Measurements from ENCODE around the gene NUP210L.

The NUP210L gene

DNA sequence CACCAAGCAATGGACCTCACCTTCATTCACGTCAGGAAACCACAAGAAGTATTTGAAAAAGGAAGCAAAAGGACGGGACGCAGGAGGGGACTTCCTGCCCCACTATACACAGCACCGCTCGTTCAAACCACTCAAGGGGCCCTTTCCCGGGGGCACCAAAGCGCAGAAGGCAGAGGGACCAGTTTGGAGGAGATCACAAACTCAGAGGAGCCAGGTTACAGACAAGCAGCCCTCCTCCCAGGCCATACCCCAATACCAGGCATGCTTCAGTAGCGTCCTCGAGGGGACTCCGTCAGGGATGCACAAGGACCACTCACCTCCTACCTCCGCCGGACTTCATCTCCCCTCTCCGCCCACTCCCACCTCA lies 197.1 kb downstream of the NUP210L start:
- H3K4me3 ChIP-seq (ENCODE audit: low read depth, low read length), result peak overlapping the region; percentile 89
- peaks cover 13% of the 10 kb centered on the region; the same call in 1 of the 2 replicates for H3K4me1 ChIP-seq (ENCODE audit: control insufficient read depth, insufficient read depth, low read length)
- peaks cover 0 to 58% of the 10 kb centered on the region in 2 experiments; a peak in 2 of 3 replicates for H3K36me3 ChIP-seq (ENCODE audit: control insufficient read depth in 2 of 2, insufficient read depth in 1 of 2, low read length in 2 of 2)
- no peaks in the 10 kb centered on the region for H3K9me3 ChIP-seq (ENCODE audit: control insufficient read depth, insufficient read depth, low read depth, low read length)
- ChIA-PET POLR2A (interaction anchor here (1.5 to 2.0 kb wide), 6 partner anchors 9 to 33 kb away, joined by 5 to 32 read pairs (median 13); partner anchors contain the start of genes CREB3L4, DENND4B, JTB and RPS27), CTCF (interaction anchor here (0.6 to 1.4 kb wide), 3 partner anchors 13 to 796 kb away, joined by 3 to 4 read pairs (median 4); partner anchors contain the start of gene RAB13)
- TF ChIP-seq, protein P1, sequence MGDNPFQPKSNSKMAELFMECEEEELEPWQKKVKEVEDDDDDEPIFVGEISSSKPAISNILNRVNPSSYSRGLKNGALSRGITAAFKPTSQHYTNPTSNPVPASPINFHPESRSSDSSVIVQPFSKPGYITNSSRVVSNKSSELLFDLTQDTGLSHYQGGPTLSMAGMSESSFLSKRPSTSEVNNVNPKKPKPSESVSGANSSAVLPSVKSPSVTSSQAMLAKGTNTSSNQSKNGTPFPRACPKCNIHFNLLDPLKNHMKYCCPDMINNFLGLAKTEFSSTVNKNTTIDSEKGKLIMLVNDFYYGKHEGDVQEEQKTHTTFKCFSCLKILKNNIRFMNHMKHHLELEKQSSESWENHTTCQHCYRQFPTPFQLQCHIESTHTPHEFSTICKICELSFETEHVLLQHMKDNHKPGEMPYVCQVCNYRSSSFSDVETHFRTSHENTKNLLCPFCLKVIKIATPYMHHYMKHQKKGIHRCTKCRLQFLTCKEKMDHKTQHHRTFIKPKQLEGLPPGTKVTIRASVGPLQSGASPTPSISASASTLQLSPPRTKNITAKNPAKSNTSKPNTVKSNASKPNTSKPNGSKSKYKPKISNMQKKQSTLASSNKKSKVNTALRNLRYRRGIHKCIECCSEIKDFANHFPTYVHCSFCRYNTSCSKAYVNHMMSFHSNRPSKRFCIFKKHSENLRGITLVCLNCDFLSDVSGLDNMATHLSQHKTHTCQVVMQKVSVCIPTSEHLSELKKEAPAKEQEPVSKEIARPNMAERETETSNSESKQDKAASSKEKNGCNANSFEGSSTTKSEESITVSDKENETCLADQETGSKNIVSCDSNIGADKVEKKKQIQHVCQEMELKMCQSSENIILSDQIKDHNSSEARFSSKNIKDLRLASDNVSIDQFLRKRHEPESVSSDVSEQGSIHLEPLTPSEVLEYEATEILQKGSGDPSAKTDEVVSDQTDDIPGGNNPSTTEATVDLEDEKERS (tag by site-specific recombination; IDR thresholded peaks at IDR 0.05), result no peak
- TF ChIP-seq, protein P2, sequence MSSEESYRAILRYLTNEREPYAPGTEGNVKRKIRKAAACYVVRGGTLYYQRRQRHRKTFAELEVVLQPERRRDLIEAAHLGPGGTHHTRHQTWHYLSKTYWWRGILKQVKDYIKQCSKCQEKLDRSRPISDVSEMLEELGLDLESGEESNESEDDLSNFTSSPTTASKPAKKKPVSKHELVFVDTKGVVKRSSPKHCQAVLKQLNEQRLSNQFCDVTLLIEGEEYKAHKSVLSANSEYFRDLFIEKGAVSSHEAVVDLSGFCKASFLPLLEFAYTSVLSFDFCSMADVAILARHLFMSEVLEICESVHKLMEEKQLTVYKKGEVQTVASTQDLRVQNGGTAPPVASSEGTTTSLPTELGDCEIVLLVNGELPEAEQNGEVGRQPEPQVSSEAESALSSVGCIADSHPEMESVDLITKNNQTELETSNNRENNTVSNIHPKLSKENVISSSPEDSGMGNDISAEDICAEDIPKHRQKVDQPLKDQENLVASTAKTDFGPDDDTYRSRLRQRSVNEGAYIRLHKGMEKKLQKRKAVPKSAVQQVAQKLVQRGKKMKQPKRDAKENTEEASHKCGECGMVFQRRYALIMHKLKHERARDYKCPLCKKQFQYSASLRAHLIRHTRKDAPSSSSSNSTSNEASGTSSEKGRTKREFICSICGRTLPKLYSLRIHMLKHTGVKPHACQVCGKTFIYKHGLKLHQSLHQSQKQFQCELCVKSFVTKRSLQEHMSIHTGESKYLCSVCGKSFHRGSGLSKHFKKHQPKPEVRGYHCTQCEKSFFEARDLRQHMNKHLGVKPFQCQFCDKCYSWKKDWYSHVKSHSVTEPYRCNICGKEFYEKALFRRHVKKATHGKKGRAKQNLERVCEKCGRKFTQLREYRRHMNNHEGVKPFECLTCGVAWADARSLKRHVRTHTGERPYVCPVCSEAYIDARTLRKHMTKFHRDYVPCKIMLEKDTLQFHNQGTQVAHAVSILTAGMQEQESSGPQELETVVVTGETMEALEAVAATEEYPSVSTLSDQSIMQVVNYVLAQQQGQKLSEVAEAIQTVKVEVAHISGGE (tag by site-specific recombination; conservative IDR thresholded peaks at IDR 0.05; ENCODE audit: low read depth), result peak; percentile 67
- TF ChIP-seq, protein P3, sequence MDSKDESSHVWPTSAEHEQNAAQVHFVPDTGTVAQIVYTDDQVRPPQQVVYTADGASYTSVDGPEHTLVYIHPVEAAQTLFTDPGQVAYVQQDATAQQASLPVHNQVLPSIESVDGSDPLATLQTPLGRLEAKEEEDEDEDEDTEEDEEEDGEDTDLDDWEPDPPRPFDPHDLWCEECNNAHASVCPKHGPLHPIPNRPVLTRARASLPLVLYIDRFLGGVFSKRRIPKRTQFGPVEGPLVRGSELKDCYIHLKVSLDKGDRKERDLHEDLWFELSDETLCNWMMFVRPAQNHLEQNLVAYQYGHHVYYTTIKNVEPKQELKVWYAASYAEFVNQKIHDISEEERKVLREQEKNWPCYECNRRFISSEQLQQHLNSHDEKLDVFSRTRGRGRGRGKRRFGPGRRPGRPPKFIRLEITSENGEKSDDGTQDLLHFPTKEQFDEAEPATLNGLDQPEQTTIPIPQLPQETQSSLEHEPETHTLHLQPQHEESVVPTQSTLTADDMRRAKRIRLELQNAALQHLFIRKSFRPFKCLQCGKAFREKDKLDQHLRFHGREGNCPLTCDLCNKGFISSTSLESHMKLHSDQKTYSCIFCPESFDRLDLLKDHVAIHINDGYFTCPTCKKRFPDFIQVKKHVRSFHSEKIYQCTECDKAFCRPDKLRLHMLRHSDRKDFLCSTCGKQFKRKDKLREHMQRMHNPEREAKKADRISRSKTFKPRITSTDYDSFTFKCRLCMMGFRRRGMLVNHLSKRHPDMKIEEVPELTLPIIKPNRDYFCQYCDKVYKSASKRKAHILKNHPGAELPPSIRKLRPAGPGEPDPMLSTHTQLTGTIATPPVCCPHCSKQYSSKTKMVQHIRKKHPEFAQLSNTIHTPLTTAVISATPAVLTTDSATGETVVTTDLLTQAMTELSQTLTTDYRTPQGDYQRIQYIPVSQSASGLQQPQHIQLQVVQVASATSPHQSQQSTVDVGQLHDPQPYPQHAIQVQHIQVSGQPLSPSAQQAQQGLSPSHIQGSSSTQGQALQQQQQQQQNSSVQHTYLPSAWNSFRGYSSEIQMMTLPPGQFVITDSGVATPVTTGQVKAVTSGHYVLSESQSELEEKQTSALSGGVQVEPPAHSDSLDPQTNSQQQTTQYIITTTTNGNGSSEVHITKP (tag by site-specific recombination; IDR thresholded peaks at IDR 0.05), result peak; percentile 80; the same call in 1 of the 2 replicates
- H3K27ac ChIP-seq (ENCODE audit: extremely low read depth, low read depth, low read length), result peak overlapping the region; percentile 90

DNA sequence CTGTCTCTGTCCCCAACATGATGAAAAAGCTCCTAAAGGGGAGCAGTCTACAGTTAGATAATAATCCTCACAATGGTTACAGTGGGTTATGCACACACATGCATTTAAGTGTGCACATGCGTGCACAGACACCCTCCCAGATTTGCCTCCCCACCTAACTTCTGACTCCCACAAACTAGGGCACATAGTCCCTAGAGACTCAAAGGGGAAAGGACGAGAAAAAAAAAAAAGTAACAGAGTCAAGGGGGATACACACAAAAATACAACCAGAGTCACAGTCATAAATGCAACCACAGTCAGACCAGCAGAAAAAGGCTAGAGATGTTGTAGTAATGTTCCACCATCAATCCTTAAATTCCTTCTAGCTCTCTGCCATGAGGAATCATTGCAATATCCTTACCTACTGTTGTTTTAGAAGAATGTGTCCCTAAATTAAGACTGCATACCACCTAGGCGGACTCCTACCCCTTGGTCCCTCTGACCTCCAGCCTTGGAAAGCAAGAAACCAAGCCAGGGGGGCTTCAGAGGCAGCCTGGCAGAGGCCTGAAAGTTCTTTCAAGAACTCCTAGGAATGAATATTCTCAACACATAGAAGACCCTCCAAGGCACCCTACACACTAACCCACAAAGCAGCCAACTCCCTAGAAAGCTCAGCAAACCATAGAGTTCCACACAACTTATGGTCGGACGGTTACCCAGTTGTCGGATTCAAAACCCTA lies 197.7 kb downstream of the NUP210L start:
- H3K9me3 ChIP-seq (ENCODE audit: control insufficient read depth, insufficient read depth, low read depth, low read length), result no peaks in the 10 kb centered on the region
- peaks cover 8% of the 10 kb centered on the region; the same call in 1 of the 2 replicates for H3K4me1 ChIP-seq (ENCODE audit: control insufficient read depth, insufficient read depth, low read length)
- peaks cover under 1 to 63% of the 10 kb centered on the region in 2 experiments; a peak in 2 of 3 replicates for H3K36me3 ChIP-seq (ENCODE audit: control insufficient read depth in 2 of 2, insufficient read depth in 1 of 2, low read length in 2 of 2)
- peak overlapping the region; percentile 90; the same call in 1 of the 2 replicates for H3K27ac ChIP-seq (ENCODE audit: extremely low read depth, low read depth, low read length)
- CTCF ChIA-PET, result interaction anchor here (0.6 to 1.7 kb wide), 5 partner anchors 10 to 795 kb away, joined by 3 to 6 read pairs (median 4); partner anchors contain the start of genes DENND4B and RAB13
- TF ChIP-seq, protein P4, sequence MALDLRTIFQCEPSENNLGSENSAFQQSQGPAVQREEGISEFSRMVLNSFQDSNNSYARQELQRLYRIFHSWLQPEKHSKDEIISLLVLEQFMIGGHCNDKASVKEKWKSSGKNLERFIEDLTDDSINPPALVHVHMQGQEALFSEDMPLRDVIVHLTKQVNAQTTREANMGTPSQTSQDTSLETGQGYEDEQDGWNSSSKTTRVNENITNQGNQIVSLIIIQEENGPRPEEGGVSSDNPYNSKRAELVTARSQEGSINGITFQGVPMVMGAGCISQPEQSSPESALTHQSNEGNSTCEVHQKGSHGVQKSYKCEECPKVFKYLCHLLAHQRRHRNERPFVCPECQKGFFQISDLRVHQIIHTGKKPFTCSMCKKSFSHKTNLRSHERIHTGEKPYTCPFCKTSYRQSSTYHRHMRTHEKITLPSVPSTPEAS (tag by site-specific recombination; IDR thresholded peaks at IDR 0.05), result peak; percentile 60
- TF ChIP-seq ZEB2 (tag by site-specific recombination; IDR thresholded peaks at IDR 0.05) (no peak), ZNF223 (tag by site-specific recombination; IDR thresholded peaks at IDR 0.05) (no peak), YY2 (tag by site-specific recombination; IDR thresholded peaks at IDR 0.05) (no peak)
- POLR2A ChIA-PET, result interaction anchor here (1.3 to 1.8 kb wide), 2 partner anchors 11 kb away, joined by 4 to 7 read pairs; partner anchors contain the start of genes CREB3L4 and DENND4B
- H3K4me3 ChIP-seq (ENCODE audit: low read depth, low read length), result peak overlapping the region; percentile 89
